H1 (cell line): ENCODE data around the gene SPARC. TPM values are rescaled to one million over a fixed set of nuclear protein-coding genes. Genes with fewer than 3 reads are reported as not detected.

ENCODE experiments used
- CTCF ChIA-PET: fragments of 300-600 bp; sonication (Branson Sonifier 250); formaldehyde crosslinking; loops from one replicate; lab custom pipeline; 2021; ENCODE audit not compliant: partially characterized antibody; lab: Charles Lee
- POLR2A ChIA-PET: fragments of 300-600 bp; sonication (Branson Sonifier 250); formaldehyde crosslinking; loops from one replicate; lab custom pipeline; 2021; ENCODE audit warnings: inconsistent platforms; ENCODE audit not compliant: partially characterized antibody; lab: Charles Lee
- DNase-seq, 2 experiments: peaks; one replicate each; pipeline versions ENCODE4 v3.0.0 to v3.0.0-alpha.2; 2010 to 2022; ENCODE audit warnings: low spot score in 2 of 2, low read depth in 1 of 2, mixed read lengths in 1 of 2
- FAIRE-seq: peaks from 2 replicates; lab custom pipeline; 2011; peaks lifted over from hg19 to GRCh38; lab: Jason Lieb, UNC
- H2AFZ ChIP-seq: 2 replicates; pipeline ENCODE4 v1.8.1; 2012; ENCODE audit warnings: low read length, inconsistent platforms
- H2AK5ac ChIP-seq: 2 replicates; pipeline ENCODE4 v1.6.1; 2013; ENCODE audit warnings: low read depth, low read length
- H2BK120ac ChIP-seq: replicated peaks from 2 replicates; pipeline ENCODE3; 2013; ENCODE audit warnings: low read depth, low read length, inconsistent platforms
- H2BK12ac ChIP-seq: 2 replicates; pipeline ENCODE4 v1.6.1; 2013; ENCODE audit warnings: low read depth, low read length
- H2BK15ac ChIP-seq: 2 replicates; pipeline ENCODE4 v1.6.1; 2013; ENCODE audit warnings: low read length
- H2BK20ac ChIP-seq: 2 replicates; pipeline ENCODE4 v1.6.1; 2013; ENCODE audit warnings: low read length
- H2BK5ac ChIP-seq: 2 replicates; pipeline ENCODE4 v1.6.1; 2013; ENCODE audit warnings: low read depth, low read length
- H3K14ac ChIP-seq: 2 replicates; pipeline ENCODE4 v1.6.1; 2013; ENCODE audit warnings: inconsistent platforms; ENCODE audit not compliant: insufficient read length
- H3K18ac ChIP-seq: 2 replicates; pipeline ENCODE4 v1.6.1; 2013; ENCODE audit warnings: low read length; ENCODE audit errors: extremely low read depth
- H3K23ac ChIP-seq: 2 replicates; pipeline ENCODE4 v1.6.1; 2013; ENCODE audit warnings: inconsistent platforms; ENCODE audit not compliant: insufficient read length
- H3K23me2 ChIP-seq: 2 replicates; pipeline ENCODE4 v1.6.1; 2013; ENCODE audit warnings: low read depth, low read length
- H3K27ac ChIP-seq: 2 replicates; pipeline ENCODE4 v1.6.1; 2011; ENCODE audit warnings: low read depth, low read length, inconsistent platforms
- H3K27me3 ChIP-seq, 4 experiments: replicated peaks in 1 of 4; 1 replicate in 1 of 4; 2 replicates in 3 of 4; pipeline versions ENCODE4 v1.6.1 to v1.8.1; 2011 to 2013; ENCODE audit warnings: low read length in 3 of 4, mild to moderate bottlenecking in 3 of 4, inconsistent platforms in 2 of 4, mixed read lengths in 2 of 4, moderate library complexity in 1 of 4; ENCODE audit not compliant: control insufficient read depth in 3 of 4, insufficient read depth in 3 of 4; ENCODE audit errors: extremely low read depth in 1 of 4
- H3K36me3 ChIP-seq, 4 experiments: 2 replicates each; pipeline versions ENCODE4 v1.6.1 to v1.8.1; 2011 to 2013; ENCODE audit warnings: mild to moderate bottlenecking in 4 of 4, low read length in 3 of 4, moderate library complexity in 2 of 4, control low read depth in 1 of 4, inconsistent platforms in 1 of 4; ENCODE audit not compliant: insufficient read depth in 4 of 4, control insufficient read depth in 2 of 4
- H3K4ac ChIP-seq: replicated peaks from 2 replicates; pipeline ENCODE3; 2013; ENCODE audit warnings: low read length, low read depth, mixed read lengths, inconsistent platforms; ENCODE audit not compliant: insufficient read length
- H3K4me1 ChIP-seq, 4 experiments: replicated peaks in 1 of 4; 1 replicate in 1 of 4; 2 replicates in 3 of 4; pipeline versions ENCODE4 v1.6.1 to v1.8.1; 2011 to 2013; ENCODE audit warnings: low read length in 3 of 4, inconsistent platforms in 2 of 4, mixed read lengths in 1 of 4; ENCODE audit not compliant: insufficient read depth in 4 of 4, control insufficient read depth in 3 of 4
- H3K4me2 ChIP-seq, 2 experiments: 2 replicates each; pipeline versions ENCODE4 v1.6.1 to v1.8.1; 2011 to 2013; ENCODE audit warnings: low read depth in 2 of 2, low read length in 2 of 2, control low read depth in 1 of 2, inconsistent platforms in 1 of 2, mild to moderate bottlenecking in 1 of 2; ENCODE audit not compliant: insufficient read depth in 1 of 2
- H3K4me3 ChIP-seq, 4 experiments: fragments of 200-600, 300-600 bp in 1 of 4; sonication (generic), shearing (Covaris generic), sonication (Bioruptor Twin) in 1 of 4; 2 replicates each; pipeline versions ENCODE4 v1.5.1 to v1.8.1; 2011 to 2016; ENCODE audit warnings: low read length in 4 of 4, low read depth in 3 of 4, control low read depth in 2 of 4, inconsistent platforms in 2 of 4, mild to moderate bottlenecking in 2 of 4, mixed read lengths in 1 of 4, moderate library complexity in 1 of 4; ENCODE audit not compliant: insufficient read depth in 2 of 4; ENCODE audit errors: extremely low read depth in 1 of 4
- H3K56ac ChIP-seq: replicated peaks from 2 replicates; pipeline ENCODE3; 2013; ENCODE audit warnings: low read depth, mild to moderate bottlenecking, mixed read lengths, low read length, inconsistent platforms; ENCODE audit not compliant: insufficient read length
- H3K79me1 ChIP-seq: 2 replicates; pipeline ENCODE4 v1.6.1; 2013; ENCODE audit warnings: low read depth, low read length, control low read depth
- H3K79me2 ChIP-seq, 2 experiments: 2 replicates each; pipeline versions ENCODE4 v1.6.1 to v1.8.1; 2012 to 2013; ENCODE audit warnings: low read length in 2 of 2, mild to moderate bottlenecking in 2 of 2, inconsistent platforms in 1 of 2; ENCODE audit not compliant: insufficient read depth in 2 of 2, control insufficient read depth in 1 of 2
- H3K9ac ChIP-seq, 4 experiments: replicated peaks in 1 of 4; 1 replicate in 1 of 4; 2 replicates in 3 of 4; pipeline versions ENCODE4 v1.6.1 to v1.8.1; 2011 to 2013; ENCODE audit warnings: low read depth in 3 of 4, low read length in 3 of 4, control low read depth in 2 of 4, mild to moderate bottlenecking in 2 of 4, moderate library complexity in 2 of 4, inconsistent platforms in 1 of 4; ENCODE audit errors: extremely low read depth in 1 of 4
- H3K9me3 ChIP-seq, 2 experiments: 2 replicates each; pipeline versions ENCODE4 v1.6.1 to v1.8.1; 2012 to 2013; ENCODE audit warnings: mild to moderate bottlenecking in 2 of 2, moderate library complexity in 2 of 2, control low read depth in 1 of 2, inconsistent platforms in 1 of 2, low read depth in 1 of 2, low read length in 1 of 2, mixed read lengths in 1 of 2; ENCODE audit not compliant: insufficient read depth in 2 of 2
- H4K20me1 ChIP-seq, 2 experiments: replicated peaks in 1 of 2; 2 replicates each; pipeline versions ENCODE3 to v1.8.1; 2011 to 2013; ENCODE audit warnings: inconsistent platforms in 2 of 2, low read length in 2 of 2, mild to moderate bottlenecking in 1 of 2; ENCODE audit not compliant: insufficient read depth in 2 of 2, control insufficient read depth in 1 of 2
- H4K5ac ChIP-seq: 2 replicates; pipeline ENCODE4 v1.6.1; 2013; ENCODE audit warnings: low read length, low read depth, mixed read lengths, inconsistent platforms; ENCODE audit not compliant: insufficient read length
- H4K8ac ChIP-seq: 2 replicates; pipeline ENCODE4 v1.8.0; 2013; ENCODE audit warnings: mild to moderate bottlenecking, moderate library complexity, low read length, inconsistent platforms; ENCODE audit not compliant: insufficient read depth; ENCODE audit errors: extremely low read depth
- H4K91ac ChIP-seq: replicated peaks from 2 replicates; pipeline ENCODE3; 2013; ENCODE audit warnings: low read length, mixed read lengths, inconsistent platforms; ENCODE audit not compliant: insufficient read length
- HDAC6 ChIP-seq: IDR thresholded peaks from one replicate; pipeline ENCODE4 v1.7.1; 2012; ENCODE audit warnings: low read depth, mild to moderate bottlenecking, inconsistent platforms, low read length, moderate library complexity
- JUN ChIP-seq: IDR thresholded peaks from 2 replicates; pipeline ENCODE4 v1.6.1; 2011; ENCODE audit warnings: low read depth, mild to moderate bottlenecking, improper control_type of control experiment, low read length
- JUND ChIP-seq: IDR thresholded peaks from 2 replicates; pipeline ENCODE4 v1.6.1; 2011; ENCODE audit warnings: mild to moderate bottlenecking, improper control_type of control experiment, low read length
- MAFK ChIP-seq: IDR thresholded peaks from 2 replicates; pipeline ENCODE4 v1.6.1; 2012; ENCODE audit warnings: low read depth, mild to moderate bottlenecking, improper control_type of control experiment, low read length
- POLR2AphosphoS5 ChIP-seq: IDR thresholded peaks from 2 replicates; pipeline ENCODE4 v1.6.1; 2011; ENCODE audit warnings: low read depth, low read length
- RXRA ChIP-seq: IDR thresholded peaks from 2 replicates; pipeline ENCODE4 v1.6.1; 2011; ENCODE audit warnings: low read depth, mild to moderate bottlenecking, low read length, moderate library complexity; ENCODE audit not compliant: insufficient read depth
- SAP30 ChIP-seq: fragments of 300-600 bp; sonication (generic); IDR thresholded peaks from 2 replicates; pipeline ENCODE4 v1.7.1; 2012; ENCODE audit warnings: low read length, moderate library complexity, mild to moderate bottlenecking, inconsistent platforms; ENCODE audit not compliant: insufficient read depth, insufficient replicate concordance
- SIRT6 ChIP-seq: IDR thresholded peaks from one replicate; pipeline ENCODE4 v1.7.1; 2012; ENCODE audit warnings: low read length, inconsistent platforms
- SRF ChIP-seq: IDR thresholded peaks from 2 replicates; pipeline ENCODE4 v1.6.1; 2011; ENCODE audit warnings: mild to moderate bottlenecking, low read depth, low read length, moderate library complexity
- WGBS, 2 experiments: shearing (Covaris generic) in 1 of 2; methylation state at CpG; one replicate each; pipeline versions ENCODE4 v1.1.6 to v1.1.7; 2013 to 2015; ENCODE audit warnings: low lambda C conversion rate in 2 of 2, mixed read lengths in 2 of 2, inconsistent platforms in 1 of 2, low coverage in 1 of 2, missing lambda C conversion rate in 1 of 2; ENCODE audit not compliant: insufficient replicate concordance in 2 of 2, insufficient coverage in 1 of 2, insufficient read length in 1 of 2; ENCODE audit errors: extremely low coverage in 1 of 2, missing lambda C conversion rate in 1 of 2; 5-methylcytosine and 5-hydroxymethylcytosine counted together
- polyA plus RNA-seq, 7 experiments: library from polyadenylated mRNA; depleted of rRNA in 3 of 7; stranded (reverse) in 5 of 7; unstranded in 2 of 7; fragments of >200 nt in 5 of 7; fragments of 200-250 nt in 2 of 7; gene quantifications; 1 replicate in 5 of 7; 2 replicates in 1 of 7; 4 replicates in 1 of 7; pipeline versions ENCODE4 v1.2.1 to v1.2.3, GENCODE V29; 2011 to 2013; ENCODE audit warnings: missing spikeins in 2 of 7, mixed read lengths in 2 of 7
- total RNA-seq: library from RNA; stranded (reverse); fragmentation: NEBNext Ultra II Directional; extraction: Animal tissue kit (Norgen Biotek cat#: 25700); gene quantifications from 2 replicates; pipeline ENCODE4 v1.2.1, GENCODE V29; 2021
- TF ChIP-seq, protein P1 (sequence below): IDR thresholded peaks from 2 replicates; pipeline ENCODE4 v1.6.1; 2011; ENCODE audit warnings: low read length, improper control_type of control experiment
- TF ChIP-seq, protein P2 (sequence below): IDR thresholded peaks from 2 replicates; pipeline ENCODE4 v1.6.1; 2012; ENCODE audit warnings: low read length, inconsistent platforms

The SPARC gene
- total and polyA plus RNA-seq, 2 of the 8 experiments (the other 6 are each of a cell fraction or from before 2014, with no cell fraction given), result 375 to 438 TPM

- FAIRE-seq (no peak), DNase-seq (no peak)
- no peak overlapping the region for H3K14ac ChIP-seq
- no peak overlapping the region for H3K18ac ChIP-seq
- H2BK120ac ChIP-seq, result no peak overlapping the region
- WGBS, 2 experiments, result 92% methylated on average over 9 of the region's 9 CpGs; no CpG with 5 or more reads in 1 of the 2 experiments
- no peak overlapping the region for H2AFZ ChIP-seq
- no peak overlapping the region for H2BK12ac ChIP-seq
- no peak overlapping the region for H2AK5ac ChIP-seq
- H4K91ac ChIP-seq, result no peak overlapping the region
- no peaks in the 10 kb centered on the region for H3K9me3 ChIP-seq
- no peak overlapping the region; the same call in 1 of the 2 replicates for H4K8ac ChIP-seq
- H3K4me1 ChIP-seq, result peaks cover 0 to 1% (median 0%) of the 10 kb centered on the region in 4 experiments; a peak in 4 of 7 replicates
- no peaks in the 10 kb centered on the region for H3K23me2 ChIP-seq
- no peaks in the 10 kb centered on the region for H4K20me1 ChIP-seq
- H3K4me3 ChIP-seq, result no peak overlapping the region
- no peak overlapping the region for H2BK20ac ChIP-seq
- no peaks in the 10 kb centered on the region for H3K79me2 ChIP-seq
- POLR2A ChIA-PET, result interaction anchor here (0.6 kb wide), 1 partner anchor 115 kb away, joined by 4 read pairs; no protein-coding TSS in a partner anchor
- H2BK15ac ChIP-seq, result no peak overlapping the region
- no peak overlapping the region for H4K5ac ChIP-seq
- H3K4ac ChIP-seq, result no peak overlapping the region
- no peaks in the 10 kb centered on the region for H3K27me3 ChIP-seq
- no peak overlapping the region for H3K9ac ChIP-seq
- H2BK5ac ChIP-seq, result no peak overlapping the region
- no peaks in the 10 kb centered on the region for H3K79me1 ChIP-seq
- no peaks in the 10 kb centered on the region for H3K36me3 ChIP-seq
- H3K23ac ChIP-seq, result no peak overlapping the region
- no peak overlapping the region for H3K4me2 ChIP-seq
- H3K27ac ChIP-seq, result no peak overlapping the region
- H3K56ac ChIP-seq, result no peak overlapping the region
- CTCF ChIA-PET, result interaction anchor here (0.7 to 5.7 kb wide), 8 partner anchors 14 to 723 kb away, joined by 3 to 32 read pairs (median 4); partner anchors contain the start of gene SPARC
- TF ChIP-seq HDAC6, result no peak
- no peak for TF ChIP-seq RXRA
- no peak for TF ChIP-seq MAFK
- TF ChIP-seq, protein P1, sequence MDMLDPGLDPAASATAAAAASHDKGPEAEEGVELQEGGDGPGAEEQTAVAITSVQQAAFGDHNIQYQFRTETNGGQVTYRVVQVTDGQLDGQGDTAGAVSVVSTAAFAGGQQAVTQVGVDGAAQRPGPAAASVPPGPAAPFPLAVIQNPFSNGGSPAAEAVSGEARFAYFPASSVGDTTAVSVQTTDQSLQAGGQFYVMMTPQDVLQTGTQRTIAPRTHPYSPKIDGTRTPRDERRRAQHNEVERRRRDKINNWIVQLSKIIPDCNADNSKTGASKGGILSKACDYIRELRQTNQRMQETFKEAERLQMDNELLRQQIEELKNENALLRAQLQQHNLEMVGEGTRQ, result no peak
- no peak for TF ChIP-seq SIRT6
- TF ChIP-seq, protein P2, sequence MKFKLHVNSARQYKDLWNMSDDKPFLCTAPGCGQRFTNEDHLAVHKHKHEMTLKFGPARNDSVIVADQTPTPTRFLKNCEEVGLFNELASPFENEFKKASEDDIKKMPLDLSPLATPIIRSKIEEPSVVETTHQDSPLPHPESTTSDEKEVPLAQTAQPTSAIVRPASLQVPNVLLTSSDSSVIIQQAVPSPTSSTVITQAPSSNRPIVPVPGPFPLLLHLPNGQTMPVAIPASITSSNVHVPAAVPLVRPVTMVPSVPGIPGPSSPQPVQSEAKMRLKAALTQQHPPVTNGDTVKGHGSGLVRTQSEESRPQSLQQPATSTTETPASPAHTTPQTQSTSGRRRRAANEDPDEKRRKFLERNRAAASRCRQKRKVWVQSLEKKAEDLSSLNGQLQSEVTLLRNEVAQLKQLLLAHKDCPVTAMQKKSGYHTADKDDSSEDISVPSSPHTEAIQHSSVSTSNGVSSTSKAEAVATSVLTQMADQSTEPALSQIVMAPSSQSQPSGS, result no peak
- TF ChIP-seq JUND, result no peak
- no peak for TF ChIP-seq POLR2AphosphoS5
- no peak for TF ChIP-seq SRF
- TF ChIP-seq JUN, result no peak
- TF ChIP-seq SAP30, result no peak
Measured at GRCh38 chr5:151625285-151625684, 61.4 kb downstream of the SPARC start.
